A673 (cell line): ENCODE data around the gene GPI. TPM values are rescaled to one million over a fixed set of nuclear protein-coding genes. Genes with fewer than 3 reads are reported as not detected.

Experiments used
- BruUV-seq: library from RNA; stranded (reverse); fragments of 400-500 nt; replicated peaks from 2 replicates; lab custom pipeline; 2021; lab: Mats Ljungman, UMichigan
- CTCF ChIA-PET: fragments of 300-600 bp; sonication (Branson Sonifier 250); formaldehyde crosslinking; loops from one replicate; lab custom pipeline; 2022; ENCODE audit warnings: antibody characterized with exemption; lab: Charles Lee
- POLR2A ChIA-PET: fragments of 300-600 bp; sonication (Branson Sonifier 250); formaldehyde crosslinking; loops from one replicate; lab custom pipeline; 2022; ENCODE audit warnings: antibody characterized with exemption; ENCODE audit not compliant: low non-redundant PET; lab: Charles Lee
- DNase-seq: peaks from one replicate; pipeline ENCODE4 v3.0.0-alpha.2; 2015; ENCODE audit warnings: low spot score
- H3K27ac ChIP-seq: fragments of 200-600 bp; sonication (generic); 2 replicates; pipeline ENCODE4 v1.5.1; 2016; ENCODE audit warnings: mixed run types, low read depth, mild to moderate bottlenecking, mixed read lengths, antibody characterized with exemption, low read length; ENCODE audit not compliant: poor library complexity, severe bottlenecking
- H3K27me3 ChIP-seq: fragments of 200-600 bp; sonication (generic); replicated peaks from 2 replicates; pipeline ENCODE4 v1.6.1; 2017; ENCODE audit warnings: mixed run types, low read depth, mild to moderate bottlenecking, mixed read lengths, antibody characterized with exemption, low read length; ENCODE audit not compliant: insufficient read depth, poor library complexity
- H3K36me3 ChIP-seq: fragments of 200-600 bp; sonication (generic); 2 replicates; pipeline ENCODE4 v1.6.1; 2016; ENCODE audit warnings: mixed run types, mild to moderate bottlenecking, mixed read lengths, antibody characterized with exemption, low read length; ENCODE audit not compliant: insufficient read depth, poor library complexity, severe bottlenecking
- H3K4me1 ChIP-seq: fragments of 200-600 bp; sonication (generic); 2 replicates; pipeline ENCODE4 v1.6.1; 2017; ENCODE audit warnings: mixed run types, mild to moderate bottlenecking, mixed read lengths, antibody characterized with exemption, low read length; ENCODE audit not compliant: insufficient read depth, poor library complexity, severe bottlenecking
- H3K4me3 ChIP-seq: fragments of 200-600 bp; sonication (generic); 2 replicates; pipeline ENCODE4 v1.5.1; 2016; ENCODE audit warnings: low read depth, mixed run types, mild to moderate bottlenecking, mixed read lengths, low read length; ENCODE audit not compliant: poor library complexity, severe bottlenecking
- H3K9me3 ChIP-seq: fragments of 200-600 bp; sonication (generic); 2 replicates; pipeline ENCODE4 v1.6.1; 2016; ENCODE audit warnings: mixed run types, low read depth, mild to moderate bottlenecking, mixed read lengths, antibody characterized with exemption, low read length; ENCODE audit not compliant: poor library complexity, severe bottlenecking
- CTCF ChIP-seq: fragments of 300-800, 200-600 bp; sonication (generic); conservative IDR thresholded peaks from 2 replicates; pipeline ENCODE4 v1.5.1; 2017; ENCODE audit warnings: low read depth, mild to moderate bottlenecking, antibody characterized with exemption, low read length, moderate library complexity, mixed read lengths
- EZH2 ChIP-seq: fragments of 200-600 bp; sonication (generic); IDR thresholded peaks from 2 replicates; pipeline ENCODE4 v1.6.1; 2017; ENCODE audit warnings: borderline replicate concordance, low read depth, mild to moderate bottlenecking, mixed read lengths, antibody characterized with exemption, low read length; ENCODE audit not compliant: poor library complexity, severe bottlenecking
- intact Hi-C: fragments of 100-400 bp; cut with micrococcal nuclease; formaldehyde crosslinking; loops from one replicate; pipeline ENCODE4 v1.10.0; 2022; ENCODE audit not compliant: unreplicated experiment
- total RNA-seq: library from RNA; stranded (reverse); gene quantifications from 2 replicates; pipeline ENCODE4 v1.2.3, GENCODE V29; 2021

GPI gene
- total RNA-seq, 1 experiment from 2014 or later: 439 TPM

GRCh38 chr19:34370983-34371382 lies 6.0 kb downstream of the GPI start:
- no peak for DNase-seq

GRCh38 chr19:34373601-34374288 lies 8.7 kb downstream of the GPI start:
- Histone ChIP-seq H3K36me3 (peaks cover 64% of the 10 kb centered on the region), H3K27me3 (no peaks in the 10 kb centered on the region), H3K4me3 (no peak overlapping the region), H3K4me1 (no peaks in the 10 kb centered on the region), H3K9me3 (no peaks in the 10 kb centered on the region), H3K27ac (no peak overlapping the region)
- TF ChIP-seq CTCF (no peak), EZH2 (no peak)
- intact Hi-C loops: no loop called here
- no peak for DNase-seq
- CTCF ChIA-PET: no interaction called here
- POLR2A ChIA-PET: no interaction called here
- BruUV-seq: TSS peak; percentile 16

More at GRCh38 chr19:34370983-34371382, 6.0 kb downstream of the GPI start:
- ChIA-PET POLR2A (interaction anchor here (0.7 kb wide), 1 partner anchor 17 kb away, joined by 3 read pairs; no protein-coding TSS in a partner anchor), CTCF (no interaction called here)
- Histone ChIP-seq H3K36me3 (peaks cover 71% of the 10 kb centered on the region), H3K4me3 (no peak overlapping the region), H3K9me3 (no peaks in the 10 kb centered on the region), H3K27me3 (no peaks in the 10 kb centered on the region), H3K27ac (no peak overlapping the region), H3K4me1 (peaks cover 15% of the 10 kb centered on the region)
- TF ChIP-seq EZH2 (no peak), CTCF (no peak)
- intact Hi-C loops: no loop called here
- BruUV-seq: no TSS peak

GRCh38 chr19:34375598-34375997 lies 10.6 kb downstream of the GPI start:
- Histone ChIP-seq H3K4me1 (no peaks in the 10 kb centered on the region), H3K4me3 (no peak overlapping the region), H3K9me3 (no peaks in the 10 kb centered on the region), H3K27ac (no peak overlapping the region), H3K36me3 (peaks cover 64% of the 10 kb centered on the region), H3K27me3 (no peaks in the 10 kb centered on the region)
- CTCF ChIA-PET: no interaction called here
- DNase-seq: no peak
- no peak for TF ChIP-seq CTCF
- TF ChIP-seq EZH2: no peak
- POLR2A ChIA-PET: no interaction called here
- BruUV-seq: no TSS peak
- intact Hi-C loops: no loop called here
